Suppressor macrophage treated with lipopolysaccharide for 4 hours (primary cell): ENCODE measurements around the gene PDGFRA.
"Not testable (repeated sequence)": the region's sequence is repeated elsewhere in the genome, so short reads cannot be mapped to it uniquely, and the experiment has no call there.

Experiments
- DNase-seq: peaks from one replicate; pipeline ENCODE4 v3.0.0-alpha.2; 2020

The PDGFRA gene

DNA sequence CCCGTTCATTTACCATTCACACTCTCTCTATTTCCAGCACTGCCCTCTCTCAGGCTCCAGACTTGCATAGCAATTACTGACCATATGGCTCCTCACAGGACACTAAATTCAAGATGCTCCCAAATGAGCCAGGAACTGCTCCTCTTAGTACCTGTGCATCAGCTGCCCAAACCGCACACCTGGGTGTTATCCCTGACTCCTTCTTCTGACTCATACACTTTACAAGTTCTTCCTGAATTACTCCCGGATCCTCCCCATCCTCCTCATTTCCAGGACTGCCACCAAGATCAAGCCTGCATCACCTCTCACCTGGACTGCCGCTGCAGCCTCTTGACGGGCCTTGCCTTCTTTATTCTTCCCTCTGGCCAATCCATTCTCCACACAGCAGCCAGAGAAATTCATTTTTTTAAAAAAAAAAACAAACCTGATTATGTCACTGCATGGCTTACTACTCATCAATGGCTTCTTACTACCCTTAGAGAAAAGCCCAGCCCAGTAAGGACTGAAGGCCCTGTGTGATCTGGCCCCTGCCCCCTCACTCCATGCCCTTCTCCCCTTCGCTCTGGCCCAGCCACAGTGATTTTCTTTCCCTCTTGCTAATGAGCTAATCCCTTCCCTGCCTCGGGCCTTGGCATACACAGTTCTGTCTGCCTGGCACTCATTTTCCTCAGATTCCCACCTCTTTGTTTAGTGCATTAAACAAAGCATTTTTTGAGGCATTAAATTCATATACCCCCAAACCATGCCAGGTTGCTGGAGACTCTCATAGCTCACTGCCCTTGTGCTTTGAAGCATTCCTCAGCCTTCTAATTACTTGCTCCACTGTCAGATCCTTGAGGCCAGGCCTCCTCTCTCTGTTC is 92.0 kb downstream of the PDGFRA start:
- DNase-seq, result no peak

DNA sequence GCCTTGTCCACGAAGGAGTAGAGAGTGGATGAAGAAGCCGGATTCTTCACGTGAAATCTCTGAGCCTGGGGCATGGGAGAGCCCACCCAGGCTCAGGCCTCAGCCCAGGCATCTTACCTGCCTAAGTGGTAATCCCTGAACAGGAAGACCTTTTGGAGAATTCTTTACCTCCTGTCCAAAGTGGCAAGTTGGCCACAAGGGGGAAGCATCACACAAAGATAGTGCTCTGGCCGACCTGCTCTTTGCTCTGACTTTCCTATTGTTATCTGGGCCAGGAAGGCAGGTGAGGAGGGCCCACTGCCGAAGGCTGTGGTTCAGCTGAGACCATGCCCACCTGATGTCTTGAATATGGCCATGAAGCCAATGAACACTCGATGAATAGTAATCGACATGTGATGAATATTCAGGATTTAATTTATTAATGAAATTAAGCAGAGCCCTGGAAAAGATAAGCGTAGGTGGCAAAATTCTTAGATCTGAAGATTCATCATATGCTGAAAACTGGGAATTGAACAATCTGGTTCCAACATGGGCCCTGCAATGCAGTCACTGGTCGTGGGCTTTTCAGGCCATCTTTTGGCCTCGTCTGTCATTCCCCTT is 93.8 kb downstream of the PDGFRA start:
- DNase-seq, result peak; percentile 67

DNA sequence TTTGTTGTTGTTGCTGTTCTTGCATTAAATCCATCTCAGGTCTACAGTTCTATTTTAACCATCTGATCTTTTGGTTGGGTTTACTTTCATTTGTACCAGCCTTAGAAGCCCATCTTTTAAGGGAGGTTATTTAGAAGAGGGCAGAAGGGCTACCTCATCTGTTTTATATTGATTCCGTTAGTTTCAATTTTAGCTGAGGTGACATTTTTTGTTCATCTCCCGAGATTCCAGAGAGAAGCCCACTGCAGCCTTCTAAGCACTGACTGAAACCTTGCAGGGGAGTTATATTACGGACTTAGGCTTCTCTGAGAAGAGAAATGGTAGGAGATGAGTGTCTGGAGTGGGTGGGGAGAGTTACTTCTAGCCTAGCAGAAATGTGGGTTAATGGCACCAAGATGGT is 101.8 kb downstream of the PDGFRA start:
- DNase-seq, result no peak

DNA sequence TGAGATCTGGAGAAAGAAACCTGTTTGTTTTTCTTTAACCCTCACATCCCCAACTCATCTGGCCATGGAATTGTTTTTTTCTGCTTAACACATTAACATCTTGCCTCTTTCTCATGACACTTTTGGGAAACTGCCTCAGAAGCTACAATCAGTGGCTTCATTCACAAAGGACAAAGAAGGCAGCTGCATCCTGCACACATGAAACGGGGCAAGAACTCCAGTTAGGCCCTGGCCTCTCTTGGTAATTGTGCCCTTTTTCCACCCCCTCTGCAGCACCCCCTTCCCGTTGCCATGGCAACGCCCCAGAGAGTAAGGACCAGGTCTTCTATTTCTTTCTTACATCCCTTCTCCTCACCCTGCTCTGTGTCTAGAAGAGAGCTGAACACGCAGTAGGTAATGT is 103.4 kb downstream of the PDGFRA start:
- DNase-seq, result no peak

DNA sequence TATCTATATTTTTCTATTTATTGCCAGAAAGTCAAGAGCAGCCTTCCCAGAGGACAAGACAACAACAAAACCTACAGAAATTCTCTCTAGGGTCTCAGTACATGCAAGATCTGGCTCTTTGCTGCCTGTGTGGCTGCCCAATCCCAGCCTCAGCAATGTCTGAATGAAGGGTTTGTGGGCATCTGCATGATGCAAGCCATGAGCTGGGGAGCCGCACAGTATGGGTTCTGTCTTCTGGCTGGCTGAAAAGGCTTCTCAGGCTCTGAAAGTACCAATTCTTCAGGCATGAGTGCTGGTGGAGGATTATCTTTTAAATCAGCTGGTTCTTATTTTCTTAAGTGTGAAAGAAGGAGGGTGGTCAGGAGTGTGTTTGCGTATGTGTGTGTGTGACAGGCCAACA is 104.6 kb downstream of the PDGFRA start:
- DNase-seq, result no peak

DNA sequence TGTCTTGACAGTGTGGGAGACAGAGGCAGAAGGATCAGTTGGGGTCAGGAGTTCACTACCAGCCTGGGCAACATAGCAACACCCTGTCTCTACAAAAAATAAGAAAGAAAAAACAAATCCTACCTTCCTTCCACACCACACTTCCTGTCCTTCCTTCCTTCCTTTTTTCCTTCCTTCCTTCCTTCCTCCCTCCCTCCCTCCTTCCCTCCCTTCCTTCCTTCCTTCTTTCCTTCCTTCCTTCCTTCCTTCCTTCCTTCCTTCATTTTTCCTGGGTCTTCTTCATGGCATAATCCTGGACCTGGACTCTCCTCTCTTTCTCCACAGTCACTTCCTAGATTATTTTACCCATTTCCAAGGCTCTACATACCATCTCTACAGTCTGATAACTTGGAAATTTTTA is 105.7 kb downstream of the PDGFRA start:
- DNase-seq, result not testable (repeated sequence)

DNA sequence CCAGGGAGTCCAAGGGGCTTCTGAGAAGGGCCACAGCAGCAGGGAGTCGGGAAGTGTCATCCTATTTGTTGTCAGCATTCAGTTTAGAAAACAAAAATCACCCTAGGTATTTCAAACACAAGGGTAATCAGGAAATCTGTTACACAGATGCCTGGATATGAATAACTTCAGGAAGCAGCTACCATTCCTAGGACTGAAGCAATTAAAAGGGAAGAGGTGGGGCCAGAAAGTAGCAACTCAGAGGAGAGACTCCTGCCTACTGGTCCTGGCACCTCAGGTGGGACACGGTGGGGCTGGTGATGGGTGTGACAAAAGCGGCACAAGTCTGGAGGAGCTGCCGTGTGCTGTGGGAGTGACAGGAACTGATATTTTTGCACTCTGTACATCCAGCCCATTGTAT is 107.9 kb downstream of the PDGFRA start:
- no peak for DNase-seq

DNA sequence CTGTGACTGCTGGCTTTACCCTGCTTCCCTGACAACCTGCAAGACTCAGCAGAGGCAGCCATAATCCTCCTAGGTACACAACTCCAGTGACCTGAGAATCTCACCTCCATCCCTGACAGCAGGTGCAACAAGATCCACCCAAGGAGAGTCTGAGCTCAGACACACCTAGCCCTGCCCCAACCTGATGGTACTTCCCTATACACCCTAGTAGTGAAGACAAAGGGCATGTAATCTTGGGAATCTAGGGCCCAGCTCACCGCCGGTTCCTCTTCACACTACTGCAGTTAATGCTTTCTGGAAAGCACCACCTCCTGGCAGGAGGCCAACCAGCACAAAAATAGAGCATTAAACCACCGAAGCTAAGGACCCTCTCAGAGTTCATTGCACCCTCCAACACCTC is 113.0 kb downstream of the PDGFRA start:
- not testable (repeated sequence) for DNase-seq
